ENCODE results near the gene WSB2.

Gene WSB2

GRCh38 chr12:118102609-118103008 is 41.6 kb upstream of the WSB2 start:
- no peak for DNase-seq (ENCODE audit: low read depth in 2 of 2)
- H3K4me3 ChIP-seq (replicated peaks in 1 of 2; ENCODE audit: low read depth in 2 of 2, low read length in 2 of 2) = peak overlapping the region in 1 of 2 donors; percentile 75
- no peak for TF ChIP-seq CTCF (IDR thresholded peaks at IDR 0.05; ENCODE audit: low read depth, low read length)

GRCh38 chr12:118102070-118102469 is 41.1 kb upstream of the WSB2 start:
- no peak overlapping the region for H3K4me3 ChIP-seq (replicated peaks in 1 of 2; ENCODE audit: low read depth in 2 of 2, low read length in 2 of 2)
- TF ChIP-seq CTCF (IDR thresholded peaks at IDR 0.05; ENCODE audit: low read depth, low read length) = no peak
- no peak for DNase-seq (ENCODE audit: low read depth in 2 of 2)

- no peak for TF ChIP-seq CTCF (IDR thresholded peaks at IDR 0.05; ENCODE audit: low read depth, low read length)
- H3K4me3 ChIP-seq (replicated peaks in 1 of 2; ENCODE audit: low read depth in 2 of 2, low read length in 2 of 2) = no peak overlapping the region
- DNase-seq (ENCODE audit: low read depth in 2 of 2) = no peak
These were observed 40.1 kb upstream of the WSB2 start for GRCh38 chr12:118101051-118101450.

GRCh38 chr12:118098911-118099671 is 38.1 kb upstream of the WSB2 start:
- no peak overlapping the region for H3K4me3 ChIP-seq (replicated peaks in 1 of 2; ENCODE audit: low read depth in 2 of 2, low read length in 2 of 2)
- TF ChIP-seq CTCF (IDR thresholded peaks at IDR 0.05; ENCODE audit: low read depth, low read length) = no peak
- DNase-seq (ENCODE audit: low read depth in 2 of 2) = no peak

GRCh38 chr12:118098401-118098800 is 37.4 kb upstream of the WSB2 start:
- peak in 1 of 2 donors; percentile 11 for DNase-seq (ENCODE audit: low read depth in 2 of 2)
- no peak overlapping the region for H3K4me3 ChIP-seq (replicated peaks in 1 of 2; ENCODE audit: low read depth in 2 of 2, low read length in 2 of 2)
- no peak for TF ChIP-seq CTCF (IDR thresholded peaks at IDR 0.05; ENCODE audit: low read depth, low read length)

- TF ChIP-seq CTCF (IDR thresholded peaks at IDR 0.05; ENCODE audit: low read depth, low read length) = no peak
- no peak overlapping the region for H3K4me3 ChIP-seq (replicated peaks in 1 of 2; ENCODE audit: low read depth in 2 of 2, low read length in 2 of 2)
- no peak for DNase-seq (ENCODE audit: low read depth in 2 of 2)
These were observed 33.1 kb upstream of the WSB2 start for GRCh38 chr12:118094039-118094438.

- no peak overlapping the region for H3K4me3 ChIP-seq (replicated peaks in 1 of 2; ENCODE audit: low read depth in 2 of 2, low read length in 2 of 2)
- TF ChIP-seq CTCF (IDR thresholded peaks at IDR 0.05; ENCODE audit: low read depth, low read length) = no peak
- no peak for DNase-seq (ENCODE audit: low read depth in 2 of 2)
These were observed 28.8 kb upstream of the WSB2 start for GRCh38 chr12:118089782-118090181.
